Effector memory CD8-positive, alpha-beta T cell (primary cell): Measurements from ENCODE around the gene KDELR1.
"Not testable (repeated sequence)": the region's sequence is repeated elsewhere in the genome, so short reads cannot be mapped to it uniquely, and the experiment has no call there.

ENCODE experiments used
- ATAC-seq: fragments of 150-1000 bp; cut with Tn5 transposase; replicated peaks from 2 replicates; pipeline ENCODE4 v1.10.0; 2021; ENCODE audit warnings: mild to moderate bottlenecking, moderate library complexity
- DNase-seq, 3 experiments: peaks; one replicate each; pipeline ENCODE4 v3.0.0; 2021
- H3K27ac Mint-ChIP-seq, 2 donors: one replicate each; pipeline ENCODE4 v1.8.0; 2022; ENCODE audit warnings: mild to moderate bottlenecking in 2 of 2, mixed read lengths in 2 of 2, moderate library complexity in 2 of 2
- H3K27me3 Mint-ChIP-seq, 2 donors: one replicate each; pipeline ENCODE4 v1.8.0; 2022; ENCODE audit warnings: mixed read lengths in 2 of 2
- H3K36me3 Mint-ChIP-seq: one replicate; pipeline ENCODE4 v1.8.0; 2022; ENCODE audit warnings: mild to moderate bottlenecking, moderate library complexity, mixed read lengths; ENCODE audit not compliant: insufficient read depth
- H3K4me1 Mint-ChIP-seq, 2 donors: one replicate each; pipeline ENCODE4 v1.8.0; 2022; ENCODE audit warnings: low read depth in 2 of 2, mixed read lengths in 2 of 2
- H3K4me3 Mint-ChIP-seq, 2 donors: one replicate each; pipeline ENCODE4 v1.8.0; 2022; ENCODE audit warnings: mild to moderate bottlenecking in 2 of 2, mixed read lengths in 2 of 2, moderate library complexity in 2 of 2
- H3K9me3 Mint-ChIP-seq, 2 donors: one replicate each; pipeline ENCODE4 v1.8.0; 2022; ENCODE audit warnings: mixed read lengths in 2 of 2

KDELR1 gene

DNA sequence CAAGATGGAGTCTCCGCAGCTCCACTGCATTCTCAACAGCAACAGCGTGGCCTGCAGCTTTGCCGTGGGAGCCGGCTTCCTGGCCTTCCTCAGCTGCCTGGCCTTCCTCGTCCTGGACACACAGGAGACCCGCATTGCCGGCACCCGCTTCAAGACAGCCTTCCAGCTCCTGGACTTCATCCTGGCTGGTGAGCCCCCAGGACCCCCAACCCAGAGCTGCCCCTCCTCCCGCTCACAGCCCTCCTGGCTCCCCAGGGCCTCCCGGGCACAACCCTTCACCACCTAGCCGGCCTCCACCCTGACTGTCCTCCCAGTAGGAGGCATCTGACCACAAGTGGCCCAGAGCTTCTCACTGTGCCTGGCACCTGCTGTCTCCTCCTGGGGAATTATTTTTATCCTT, 17.8 kb downstream of the KDELR1 start:
- H3K4me3 Mint-ChIP-seq, result no peak overlapping the region
- peak overlapping the region in 1 of 2 donors; percentile 38 for H3K27ac Mint-ChIP-seq

DNA sequence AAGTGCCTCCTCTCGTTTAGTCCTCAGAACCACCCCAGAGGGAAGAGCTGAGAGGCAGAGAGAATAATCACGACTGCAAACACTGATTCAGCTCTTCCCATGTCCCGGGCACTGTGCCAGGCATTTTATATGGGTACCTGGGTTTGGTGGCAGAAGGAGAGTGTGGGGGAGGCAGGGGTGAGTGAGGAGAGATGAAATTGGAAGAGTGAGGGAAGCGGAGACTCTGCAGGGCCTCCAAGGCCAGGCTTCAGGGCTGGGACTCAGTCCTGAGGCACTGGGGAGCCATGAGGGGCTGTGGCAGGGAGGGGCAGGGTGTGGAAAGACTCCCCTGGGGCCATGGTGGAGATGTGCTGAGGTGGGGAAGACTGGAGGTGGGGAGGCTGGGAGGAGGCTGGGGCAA, 18.4 kb downstream of the KDELR1 start:
- H3K27me3 Mint-ChIP-seq, result peaks cover 0 to 14% of the 10 kb centered on the region in 2 donors
- no peak overlapping the region for H3K27ac Mint-ChIP-seq
- H3K4me1 Mint-ChIP-seq, result peaks cover 0 to 3% of the 10 kb centered on the region in 2 donors
- no peak for ATAC-seq
- DNase-seq, result no peak
- no peak overlapping the region for H3K4me3 Mint-ChIP-seq
- no peaks in the 10 kb centered on the region for H3K36me3 Mint-ChIP-seq
- no peaks in the 10 kb centered on the region for H3K9me3 Mint-ChIP-seq

More for the DNA sequence above, 17.8 kb downstream of the KDELR1 start:
- H3K27me3 Mint-ChIP-seq, result peaks cover 0 to 14% of the 10 kb centered on the region in 2 donors
- ATAC-seq (no peak), DNase-seq (no peak)
- H3K9me3 Mint-ChIP-seq, result no peaks in the 10 kb centered on the region
- H3K4me1 Mint-ChIP-seq, result peaks cover 0 to 3% of the 10 kb centered on the region in 2 donors
- no peaks in the 10 kb centered on the region for H3K36me3 Mint-ChIP-seq

DNA sequence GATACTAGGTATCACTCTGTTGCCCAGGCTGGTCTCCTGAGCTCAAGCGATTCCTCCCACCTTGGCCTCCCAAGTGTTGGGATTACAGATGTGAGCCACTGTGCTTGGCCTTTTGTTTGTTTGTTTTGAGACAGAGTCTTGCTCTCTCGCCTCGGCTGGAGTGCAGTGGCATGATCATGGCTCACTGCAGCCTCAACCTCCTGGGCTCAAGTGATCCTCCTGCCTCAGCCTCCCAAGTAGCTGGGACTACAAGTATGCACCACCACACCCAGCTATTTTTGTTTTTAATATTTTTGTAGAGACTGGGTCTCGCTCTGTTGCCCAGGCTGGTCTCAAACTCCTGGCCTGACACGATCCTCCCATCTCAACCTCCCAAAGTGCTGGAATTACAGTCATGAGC, 19.6 kb downstream of the KDELR1 start:
- H3K9me3 Mint-ChIP-seq, DNase-seq, H3K27ac Mint-ChIP-seq, ATAC-seq, H3K36me3 Mint-ChIP-seq, H3K4me3 Mint-ChIP-seq, H3K4me1 Mint-ChIP-seq: not testable (repeated sequence)
- H3K27me3 Mint-ChIP-seq, result peaks cover 0 to 14% of the 10 kb centered on the region in 2 donors

DNA sequence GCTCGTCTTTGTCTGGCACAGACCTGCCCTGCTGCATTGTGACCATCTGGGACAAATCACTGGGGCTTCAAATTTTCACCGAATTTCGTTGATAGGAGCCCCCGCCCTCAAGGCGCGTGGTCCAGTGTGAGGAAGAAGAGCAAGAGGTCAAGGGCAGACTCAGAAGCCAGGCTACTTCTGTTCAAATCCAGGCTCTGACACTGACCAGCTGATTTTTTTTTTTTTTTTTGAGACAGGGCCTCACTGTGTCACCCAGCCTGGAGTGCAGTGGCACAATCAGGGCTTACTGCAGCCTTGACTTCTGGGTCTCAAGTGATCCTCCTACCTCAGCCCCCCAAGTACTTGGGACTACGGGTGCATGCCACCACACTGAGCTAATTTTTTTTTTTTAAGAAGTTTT, 20.0 kb downstream of the KDELR1 start:
- Mint-ChIP-seq H3K4me1 (peaks cover 0 to 3% of the 10 kb centered on the region in 2 donors), H3K27me3 (peaks cover 0 to 14% of the 10 kb centered on the region in 2 donors), H3K9me3 (no peaks in the 10 kb centered on the region), H3K36me3 (no peaks in the 10 kb centered on the region), H3K27ac (no peak overlapping the region), H3K4me3 (no peak overlapping the region)
- ATAC-seq (no peak), DNase-seq (no peak)

DNA sequence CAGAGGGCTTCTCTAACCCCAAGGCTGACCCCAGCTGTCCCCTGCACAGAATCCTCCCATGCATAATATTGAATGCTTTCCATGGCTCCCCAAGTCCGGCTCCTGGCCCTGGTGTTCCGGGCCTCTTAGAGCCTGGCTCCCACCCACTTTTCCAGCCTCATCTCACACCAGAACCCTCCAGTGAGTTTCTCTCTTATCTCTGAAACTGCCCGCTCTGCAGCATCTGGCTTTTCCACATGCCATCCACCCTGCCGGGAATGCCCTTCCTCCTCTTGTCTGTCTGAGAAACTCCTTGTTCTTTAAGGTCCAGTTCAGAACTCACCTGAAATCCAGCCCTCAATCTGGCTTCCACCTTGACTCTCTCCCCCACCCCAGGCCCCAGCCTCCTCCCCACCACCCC, 20.4 kb downstream of the KDELR1 start:
- Mint-ChIP-seq H3K4me1 (peaks cover 0 to 3% of the 10 kb centered on the region in 2 donors), H3K27me3 (peaks cover 0 to 14% of the 10 kb centered on the region in 2 donors), H3K36me3 (no peaks in the 10 kb centered on the region), H3K4me3 (no peak overlapping the region), H3K9me3 (no peaks in the 10 kb centered on the region), H3K27ac (no peak overlapping the region)
- DNase-seq, result no peak
- ATAC-seq, result no peak

DNA sequence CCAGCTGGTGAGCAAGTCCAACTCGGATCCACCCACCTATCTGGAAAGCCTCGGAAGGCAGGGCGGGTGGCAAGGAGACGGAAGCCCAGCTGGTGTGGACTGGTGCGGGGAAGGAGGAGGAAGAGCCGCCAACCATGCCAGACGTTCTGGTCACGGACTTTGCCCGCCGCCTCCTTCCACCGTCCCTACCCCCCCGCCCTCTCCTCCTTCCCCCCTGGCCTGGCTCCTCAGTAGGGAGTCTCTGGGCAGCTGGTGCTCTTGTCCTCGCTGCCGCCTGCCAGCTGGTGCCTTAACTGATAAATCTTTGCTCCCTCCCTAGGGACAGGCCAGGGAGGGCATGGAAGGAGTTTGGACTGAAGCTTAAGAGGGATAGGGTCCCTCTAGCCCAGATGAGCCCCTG, 22.4 kb downstream of the KDELR1 start:
- no peak overlapping the region for H3K27ac Mint-ChIP-seq

DNA sequence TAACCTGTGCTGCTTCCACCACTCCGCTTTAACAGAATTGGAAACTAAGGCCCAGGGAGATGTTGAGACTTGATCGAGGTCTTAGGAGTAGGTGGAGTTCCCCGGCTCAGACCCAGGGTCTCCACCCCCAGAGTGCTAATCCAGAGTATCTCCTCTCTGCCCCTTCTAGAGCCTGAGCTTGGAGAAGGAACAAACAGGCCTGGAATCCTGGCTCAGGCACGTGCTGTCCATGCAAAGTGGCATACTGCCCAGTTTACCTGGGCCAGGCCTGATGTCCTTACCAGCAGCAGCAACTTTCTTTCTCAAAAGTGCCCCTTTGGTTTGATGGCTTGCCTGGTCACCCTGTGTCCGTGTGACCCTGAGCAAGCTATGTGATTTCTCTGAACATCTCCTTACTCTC, 23.5 kb downstream of the KDELR1 start:
- H3K4me3 Mint-ChIP-seq, result no peak overlapping the region
- no peak for ATAC-seq

More for the DNA sequence above, 22.4 kb downstream of the KDELR1 start:
- H3K4me1 Mint-ChIP-seq, result peaks cover 5% of the 10 kb centered on the region in 2 donors
- DNase-seq (no peak), ATAC-seq (no peak)
- H3K9me3 Mint-ChIP-seq, result no peaks in the 10 kb centered on the region
- H3K27me3 Mint-ChIP-seq, result peaks cover 0 to 14% of the 10 kb centered on the region in 2 donors
- peaks cover 6% of the 10 kb centered on the region for H3K36me3 Mint-ChIP-seq
- H3K4me3 Mint-ChIP-seq, result no peak overlapping the region

DNA sequence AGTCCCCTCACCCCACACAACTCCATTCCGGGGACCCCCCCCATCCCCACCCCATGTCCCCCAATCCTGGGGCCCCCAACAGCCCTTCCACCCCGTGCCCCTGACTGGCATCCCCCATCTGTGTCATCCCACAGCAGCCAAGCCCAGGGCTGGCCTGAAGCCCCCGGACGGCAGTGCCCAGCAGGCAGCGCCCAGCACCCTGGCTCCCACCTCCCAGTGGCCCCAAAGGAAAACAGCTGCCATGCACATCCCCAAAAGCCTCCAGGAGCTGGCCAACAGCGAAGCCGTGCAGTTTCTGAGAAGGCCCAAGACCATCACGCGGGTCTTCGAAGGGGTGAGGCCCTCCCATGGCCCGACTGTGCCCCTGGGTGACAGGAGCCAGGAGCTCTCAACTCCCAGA, 25.7 kb downstream of the KDELR1 start:
- peaks cover 11 to 16% of the 10 kb centered on the region in 2 donors for H3K4me1 Mint-ChIP-seq
- H3K36me3 Mint-ChIP-seq, result peaks cover 9% of the 10 kb centered on the region
- no peak for DNase-seq
- no peak overlapping the region for H3K4me3 Mint-ChIP-seq
- no peaks in the 10 kb centered on the region for H3K9me3 Mint-ChIP-seq
- no peak overlapping the region for H3K27ac Mint-ChIP-seq
- no peak for ATAC-seq
- H3K27me3 Mint-ChIP-seq, result no peaks in the 10 kb centered on the region

More for the DNA sequence above, 23.5 kb downstream of the KDELR1 start:
- Mint-ChIP-seq H3K36me3 (peaks cover 9% of the 10 kb centered on the region), H3K27me3 (peaks cover 0 to 4% of the 10 kb centered on the region in 2 donors), H3K9me3 (no peaks in the 10 kb centered on the region), H3K27ac (no peak overlapping the region), H3K4me1 (peaks cover 11 to 14% of the 10 kb centered on the region in 2 donors)
- DNase-seq, result no peak

DNA sequence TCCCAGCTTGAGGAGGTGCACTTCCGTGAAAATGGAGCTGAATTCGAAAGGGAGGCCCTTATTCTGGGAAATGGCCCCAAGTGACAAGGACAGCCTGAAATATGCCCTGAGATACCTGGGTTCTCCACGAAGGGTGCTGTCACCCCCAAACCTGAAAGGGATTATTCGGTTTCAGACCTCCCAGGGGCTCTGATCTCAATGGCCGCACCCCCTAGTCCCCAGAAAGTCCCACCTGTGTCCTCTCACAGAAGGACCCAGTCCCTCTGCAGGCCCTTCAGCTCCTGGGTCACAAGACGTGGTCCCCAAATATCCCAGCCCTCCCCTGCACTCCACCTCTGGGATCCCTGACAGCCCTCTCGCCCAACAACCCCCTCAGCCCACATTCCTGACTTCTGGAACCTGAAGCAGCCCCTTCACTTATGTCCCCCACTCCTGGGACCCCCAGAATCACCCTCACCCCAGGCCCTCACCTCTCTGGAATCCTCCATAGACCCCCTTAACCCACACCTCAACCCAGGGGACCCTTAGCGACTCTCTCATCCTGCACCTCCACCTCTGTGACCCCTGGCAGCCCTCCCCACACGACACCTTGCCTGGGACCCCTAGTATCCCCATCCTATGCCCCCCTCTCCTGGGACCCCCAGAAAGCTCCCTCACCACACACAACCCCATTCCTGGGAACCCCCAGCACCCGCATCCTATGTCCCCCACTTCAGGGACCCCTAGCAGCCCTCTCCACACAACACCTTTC, 26.6 kb downstream of the KDELR1 start:
- H3K4me1 Mint-ChIP-seq, result peaks cover 11 to 16% of the 10 kb centered on the region in 2 donors
- H3K4me3 Mint-ChIP-seq, result peak overlapping the region; percentile 82 to 85
- ATAC-seq (peak; percentile 2), DNase-seq (no peak)
- peak overlapping the region; percentile 88 to 91 for H3K27ac Mint-ChIP-seq
- H3K27me3 Mint-ChIP-seq, result no peaks in the 10 kb centered on the region
- no peaks in the 10 kb centered on the region for H3K9me3 Mint-ChIP-seq
- peaks cover 9% of the 10 kb centered on the region for H3K36me3 Mint-ChIP-seq

DNA sequence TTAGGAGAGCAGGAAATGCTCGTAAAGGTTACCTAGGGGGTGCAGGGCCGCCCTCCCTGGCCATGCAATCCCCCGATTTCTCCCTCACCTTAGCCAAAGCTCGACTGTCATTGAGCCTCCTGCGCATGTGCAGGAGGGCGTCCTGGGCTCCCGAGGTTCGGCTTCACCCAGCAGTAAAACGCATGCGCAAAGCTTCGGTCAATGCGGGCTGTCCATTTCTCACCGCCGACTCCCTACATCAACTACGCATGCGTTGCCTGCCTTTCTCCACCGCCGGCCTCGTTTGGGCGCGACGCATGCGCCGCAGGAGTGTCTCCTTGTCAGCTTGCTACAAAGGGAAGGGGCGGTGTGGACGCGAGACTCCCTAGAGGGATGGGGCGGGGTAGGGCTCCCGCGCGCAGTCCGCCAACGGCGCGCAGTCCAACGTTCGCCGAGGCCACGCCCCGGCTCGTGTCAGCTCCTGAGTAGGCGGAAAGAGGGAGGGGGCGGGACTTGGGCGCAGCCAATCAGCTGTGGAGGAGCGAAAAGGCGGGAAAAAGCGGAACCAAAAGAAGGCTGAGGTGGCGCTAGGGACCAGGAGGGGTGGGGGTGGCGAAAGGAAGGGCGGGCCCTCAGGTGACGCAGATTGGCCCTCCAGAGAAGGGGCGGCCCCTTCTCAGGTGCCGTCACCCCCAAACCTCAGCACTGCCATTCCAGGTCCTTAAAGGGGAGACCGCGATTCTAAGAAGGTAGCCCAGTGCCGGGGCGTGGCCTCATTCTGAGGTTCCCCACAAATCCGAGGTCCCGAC, 27.3 kb downstream of the KDELR1 start, which contains the start of the genes SYNGR4 and TMEM143:
SYNGR4 (plus strand) TSS at position 558 of the 788 bp plus-strand sequence. CDS start 1,476 bp downstream, outside the sequence.
TMEM143 (minus strand) TSS at position 131 of the 788 bp plus-strand sequence; CDS start at position 111, 20 bp downstream.
- H3K9me3 Mint-ChIP-seq, result no peaks in the 10 kb centered on the region
- DNase-seq (peak; percentile 94 to 96 (median 96)), ATAC-seq (peak; percentile 86)
- H3K36me3 Mint-ChIP-seq, result peaks cover 9% of the 10 kb centered on the region
- peak within 1 kb of the TSS; percentile 88 to 91 for H3K27ac Mint-ChIP-seq
- H3K4me3 Mint-ChIP-seq, result peak within 1 kb of the TSS; percentile 82 to 85
- H3K27me3 Mint-ChIP-seq, result no peaks in the 10 kb centered on the region
- peaks cover 11 to 16% of the 10 kb centered on the region in 2 donors for H3K4me1 Mint-ChIP-seq

DNA sequence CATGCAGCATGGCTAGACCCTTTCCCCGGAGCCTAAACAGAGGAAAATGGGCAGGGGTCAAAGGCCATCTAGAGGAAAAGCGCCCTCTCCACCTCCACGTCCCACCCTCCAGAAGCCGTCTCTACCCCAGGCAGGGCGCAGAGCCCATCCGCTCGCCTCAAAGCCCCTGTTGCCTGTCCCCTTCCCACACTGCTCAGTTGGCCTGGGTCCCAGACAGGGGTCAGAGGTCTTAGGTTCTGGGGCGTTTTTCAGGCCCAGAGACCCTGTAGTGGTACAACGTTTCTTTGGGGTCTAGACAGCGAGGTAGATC, 27.9 kb downstream of the KDELR1 start:
- Mint-ChIP-seq H3K27ac (peak overlapping the region; percentile 88 to 91), H3K9me3 (no peaks in the 10 kb centered on the region), H3K4me1 (peaks cover 11 to 16% of the 10 kb centered on the region in 2 donors), H3K4me3 (peak overlapping the region; percentile 82 to 85), H3K27me3 (no peaks in the 10 kb centered on the region), H3K36me3 (peaks cover 9% of the 10 kb centered on the region)
- ATAC-seq (no peak), DNase-seq (no peak)

DNA sequence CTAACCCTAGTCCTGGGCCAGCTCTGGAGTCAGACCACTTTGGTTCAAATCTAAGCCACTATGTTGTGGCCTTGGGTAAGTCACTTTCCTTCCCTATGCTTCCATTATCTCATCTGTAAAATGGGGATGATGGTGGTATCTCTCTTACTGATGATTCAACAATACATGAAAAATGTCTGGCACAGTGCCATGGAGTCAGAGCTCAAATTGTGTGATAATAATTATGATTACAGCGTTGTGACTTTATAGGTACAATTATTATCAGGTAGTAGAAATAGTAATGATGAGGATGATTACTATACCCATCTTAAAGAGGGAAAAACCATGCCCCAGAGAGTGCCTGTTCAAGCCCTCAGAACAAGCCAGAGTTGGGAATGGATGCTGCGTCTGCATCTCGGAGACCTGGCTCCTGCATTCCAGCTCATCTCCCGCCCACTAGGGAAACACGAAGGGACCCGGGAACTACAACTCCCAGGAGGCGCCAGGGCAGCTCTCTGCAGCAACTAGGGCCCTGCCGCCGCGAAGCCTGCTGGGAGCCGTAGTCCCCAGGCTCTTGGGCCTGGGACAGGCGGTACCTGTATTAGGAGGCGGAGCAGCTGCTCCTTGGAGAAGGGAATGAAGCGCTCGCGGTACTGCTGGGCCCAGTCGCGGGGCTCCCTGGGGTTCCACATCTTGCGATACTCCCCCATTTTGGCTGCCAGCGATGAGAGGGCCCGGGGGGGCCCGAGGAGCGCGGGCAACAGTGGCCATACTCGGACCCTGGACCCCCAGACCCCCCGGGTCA, 28.4 kb downstream of the KDELR1 start:
- peak; percentile 81 to 82 (median 82) for DNase-seq
- peak overlapping the region; percentile 82 to 85 for H3K4me3 Mint-ChIP-seq
- H3K27ac Mint-ChIP-seq, result peak overlapping the region; percentile 88 to 91
- peaks cover 11 to 16% of the 10 kb centered on the region in 2 donors for H3K4me1 Mint-ChIP-seq
- peaks cover 9% of the 10 kb centered on the region for H3K36me3 Mint-ChIP-seq
- ATAC-seq, result peak; percentile 58
- H3K9me3 Mint-ChIP-seq, result no peaks in the 10 kb centered on the region
- no peaks in the 10 kb centered on the region for H3K27me3 Mint-ChIP-seq

DNA sequence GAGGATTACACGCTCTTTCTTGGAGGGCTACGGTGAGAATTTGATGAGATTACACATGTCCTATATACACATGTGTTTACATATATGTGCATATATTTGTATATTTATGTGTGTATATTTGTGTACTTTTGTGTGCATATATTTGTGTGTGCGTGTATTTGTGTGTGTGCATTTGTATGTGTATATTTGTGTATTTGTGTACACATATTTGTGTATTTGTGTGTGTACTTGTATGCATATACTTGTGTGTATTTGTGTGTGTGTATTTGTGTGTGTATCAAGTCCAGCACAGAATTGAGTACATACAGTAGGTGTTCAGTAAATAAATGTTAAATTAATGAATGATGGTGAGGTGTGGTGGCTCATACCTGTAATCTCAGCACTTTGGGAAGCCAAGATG, 29.4 kb downstream of the KDELR1 start:
- no peaks in the 10 kb centered on the region for H3K27me3 Mint-ChIP-seq
- no peak overlapping the region for H3K27ac Mint-ChIP-seq
- peaks cover 12% of the 10 kb centered on the region for H3K36me3 Mint-ChIP-seq
- DNase-seq, result no peak
- no peak for ATAC-seq
- H3K9me3 Mint-ChIP-seq, result no peaks in the 10 kb centered on the region
- H3K4me3 Mint-ChIP-seq, result no peak overlapping the region
- peaks cover 11 to 16% of the 10 kb centered on the region in 2 donors for H3K4me1 Mint-ChIP-seq
